Effector memory CD8-positive, alpha-beta T cell (primary cell): ENCODE results near the gene CDC42SE1.

Source experiments
- ATAC-seq: fragments of 150-1000 bp; cut with Tn5 transposase; replicated peaks from 2 replicates; pipeline ENCODE4 v1.10.0; 2021; ENCODE audit warnings: mild to moderate bottlenecking, moderate library complexity
- DNase-seq, 3 experiments: peaks; one replicate each; pipeline ENCODE4 v3.0.0; 2021
- H3K27ac Mint-ChIP-seq, 2 donors: one replicate each; pipeline ENCODE4 v1.8.0; 2022; ENCODE audit warnings: mild to moderate bottlenecking in 2 of 2, mixed read lengths in 2 of 2, moderate library complexity in 2 of 2
- H3K27me3 Mint-ChIP-seq, 2 donors: one replicate each; pipeline ENCODE4 v1.8.0; 2022; ENCODE audit warnings: mixed read lengths in 2 of 2
- H3K36me3 Mint-ChIP-seq: one replicate; pipeline ENCODE4 v1.8.0; 2022; ENCODE audit warnings: mild to moderate bottlenecking, moderate library complexity, mixed read lengths; ENCODE audit not compliant: insufficient read depth
- H3K4me1 Mint-ChIP-seq, 2 donors: one replicate each; pipeline ENCODE4 v1.8.0; 2022; ENCODE audit warnings: low read depth in 2 of 2, mixed read lengths in 2 of 2
- H3K4me3 Mint-ChIP-seq, 2 donors: one replicate each; pipeline ENCODE4 v1.8.0; 2022; ENCODE audit warnings: mild to moderate bottlenecking in 2 of 2, mixed read lengths in 2 of 2, moderate library complexity in 2 of 2
- H3K9me3 Mint-ChIP-seq, 2 donors: one replicate each; pipeline ENCODE4 v1.8.0; 2022; ENCODE audit warnings: mixed read lengths in 2 of 2

The CDC42SE1 gene

GRCh38 chr1:151062741-151063371 lies 3.4 kb upstream of the CDC42SE1 start:
- no peak for ATAC-seq
- Mint-ChIP-seq H3K36me3 (peaks cover 21% of the 10 kb centered on the region), H3K4me1 (peaks cover 23 to 25% of the 10 kb centered on the region in 2 donors), H3K27me3 (no peaks in the 10 kb centered on the region), H3K4me3 (no peak overlapping the region), H3K9me3 (no peaks in the 10 kb centered on the region), H3K27ac (no peak overlapping the region)
- no peak for DNase-seq

GRCh38 chr1:151061704-151062103 lies 2.3 kb upstream of the CDC42SE1 start:
- Mint-ChIP-seq H3K4me1 (peaks cover 31 to 34% of the 10 kb centered on the region in 2 donors), H3K27ac (no peak overlapping the region), H3K36me3 (peaks cover 32% of the 10 kb centered on the region), H3K9me3 (no peaks in the 10 kb centered on the region), H3K4me3 (no peak overlapping the region), H3K27me3 (no peaks in the 10 kb centered on the region)
- no peak for DNase-seq
- ATAC-seq = no peak

DNA sequence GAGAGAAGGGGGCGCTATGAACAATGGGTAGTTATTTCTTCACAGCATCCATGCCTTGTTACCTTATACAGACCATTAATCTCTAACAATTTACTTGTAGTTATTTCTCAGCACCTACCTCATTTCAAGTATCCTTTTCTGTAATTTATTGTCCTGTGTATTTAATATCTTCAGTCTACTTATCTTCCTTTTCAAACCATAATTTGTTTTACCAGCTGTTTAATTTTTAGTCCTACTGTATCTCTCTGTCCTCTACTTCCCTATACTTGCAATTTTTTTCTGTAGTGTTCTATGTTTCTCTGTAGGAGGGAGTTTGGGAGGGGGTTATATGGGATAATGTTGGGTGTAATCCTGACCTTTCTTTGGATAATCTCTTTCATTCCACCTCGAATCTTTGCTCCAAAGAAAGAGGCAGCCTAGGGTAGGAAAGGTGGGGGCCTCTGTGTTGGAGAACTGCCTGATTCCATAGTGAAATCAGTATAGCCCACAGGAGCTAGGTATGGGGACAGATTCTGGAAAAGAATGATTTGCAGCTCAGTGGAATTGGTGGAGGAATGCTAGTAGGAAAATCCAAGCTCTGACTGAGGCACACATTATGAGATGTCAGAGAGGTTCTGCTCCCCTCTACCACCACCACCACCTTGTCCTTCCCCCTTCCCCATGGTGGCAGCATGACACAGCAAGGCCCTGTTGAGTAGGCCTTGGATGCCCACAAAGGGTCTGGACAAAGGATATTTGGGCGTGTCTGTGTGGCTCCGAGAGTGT lies 1.4 kb upstream of the CDC42SE1 start:
- Mint-ChIP-seq H3K27me3 (no peaks in the 10 kb centered on the region), H3K27ac (peak overlapping the region; percentile 97 to 98), H3K9me3 (no peaks in the 10 kb centered on the region), H3K4me1 (peaks cover 40 to 43% of the 10 kb centered on the region in 2 donors), H3K36me3 (peaks cover 41% of the 10 kb centered on the region), H3K4me3 (peak overlapping the region; percentile 95 to 97)
- ATAC-seq = no peak
- DNase-seq = no peak

GRCh38 chr1:151060007-151060656 lies 710 bp upstream of the CDC42SE1 start, which contains the start of gene MLLT11:
MLLT11 (plus strand) TSS chr1:151060397; CDS start chr1:151067225, 6,828 bp downstream.
- Mint-ChIP-seq H3K36me3 (peaks cover 48% of the 10 kb centered on the region), H3K4me1 (peaks cover 47 to 50% of the 10 kb centered on the region in 2 donors), H3K27me3 (no peaks in the 10 kb centered on the region), H3K4me3 (peak within 1 kb of the TSS; percentile 95 to 97), H3K9me3 (no peaks in the 10 kb centered on the region), H3K27ac (peak within 1 kb of the TSS; percentile 97 to 98)
- DNase-seq (no peak), ATAC-seq (no peak)

DNA sequence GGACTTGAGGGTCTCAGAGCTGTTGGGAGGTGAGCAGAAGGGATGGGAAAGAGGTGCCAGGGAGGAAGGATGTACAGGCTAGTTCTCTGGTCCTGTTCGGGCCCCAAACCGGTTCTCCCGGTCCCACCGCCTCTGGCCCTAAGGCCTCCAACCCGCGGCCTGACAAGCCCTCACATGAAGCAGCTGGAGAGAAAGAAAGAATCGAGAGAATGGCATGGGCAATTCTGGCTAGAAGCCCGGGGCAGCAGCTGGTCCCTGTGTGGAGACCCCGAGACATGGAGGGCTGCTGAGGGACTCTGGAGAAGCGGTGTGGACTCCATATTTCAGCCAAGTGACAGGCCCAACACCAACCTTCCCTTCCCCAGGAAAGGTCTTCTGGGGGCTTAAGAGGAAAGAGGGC lies 730 bp downstream of the CDC42SE1 start:
- Mint-ChIP-seq H3K27ac (peak overlapping the region; percentile 97 to 98), H3K27me3 (no peaks in the 10 kb centered on the region), H3K4me1 (peaks cover 53 to 65% of the 10 kb centered on the region in 2 donors), H3K9me3 (no peaks in the 10 kb centered on the region), H3K4me3 (peak overlapping the region; percentile 95 to 97), H3K36me3 (peaks cover 62% of the 10 kb centered on the region)
- DNase-seq (no peak), ATAC-seq (no peak)

DNA sequence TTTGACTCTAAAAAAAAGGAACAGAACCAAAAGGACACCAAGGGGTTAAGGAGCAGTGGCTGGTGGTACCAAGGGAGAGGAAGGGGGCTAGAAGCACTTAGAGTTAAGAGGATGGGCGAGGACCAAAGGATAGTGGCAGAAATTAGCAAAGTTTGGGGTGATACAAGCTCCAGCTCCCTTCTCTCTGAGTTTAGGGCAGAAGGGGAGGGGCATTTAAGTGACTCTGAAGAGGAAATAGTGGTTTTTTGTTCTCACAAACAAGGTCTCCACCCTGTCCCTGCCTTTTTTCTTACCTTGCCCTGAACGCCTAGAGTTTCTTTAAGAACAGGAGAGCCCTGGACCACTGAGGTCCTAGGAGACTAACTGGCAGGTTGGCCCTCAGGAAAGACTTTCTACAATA lies 3.3 kb downstream of the CDC42SE1 start:
- H3K4me3 Mint-ChIP-seq = peak overlapping the region; percentile 95 to 97
- peaks cover 56 to 62% of the 10 kb centered on the region in 2 donors for H3K4me1 Mint-ChIP-seq
- peaks cover 86% of the 10 kb centered on the region for H3K36me3 Mint-ChIP-seq
- H3K9me3 Mint-ChIP-seq = no peaks in the 10 kb centered on the region
- ATAC-seq = peak; percentile 30
- DNase-seq = peak; percentile 24 to 35 (median 29)
- no peaks in the 10 kb centered on the region for H3K27me3 Mint-ChIP-seq
- peak overlapping the region; percentile 97 to 98 for H3K27ac Mint-ChIP-seq

- peaks cover 91% of the 10 kb centered on the region for H3K36me3 Mint-ChIP-seq
- H3K27me3 Mint-ChIP-seq = no peaks in the 10 kb centered on the region
- H3K4me3 Mint-ChIP-seq = peak overlapping the region; percentile 95 to 97
Measured at GRCh38 chr1:151055581-151055980, 3.8 kb downstream of the CDC42SE1 start.

DNA sequence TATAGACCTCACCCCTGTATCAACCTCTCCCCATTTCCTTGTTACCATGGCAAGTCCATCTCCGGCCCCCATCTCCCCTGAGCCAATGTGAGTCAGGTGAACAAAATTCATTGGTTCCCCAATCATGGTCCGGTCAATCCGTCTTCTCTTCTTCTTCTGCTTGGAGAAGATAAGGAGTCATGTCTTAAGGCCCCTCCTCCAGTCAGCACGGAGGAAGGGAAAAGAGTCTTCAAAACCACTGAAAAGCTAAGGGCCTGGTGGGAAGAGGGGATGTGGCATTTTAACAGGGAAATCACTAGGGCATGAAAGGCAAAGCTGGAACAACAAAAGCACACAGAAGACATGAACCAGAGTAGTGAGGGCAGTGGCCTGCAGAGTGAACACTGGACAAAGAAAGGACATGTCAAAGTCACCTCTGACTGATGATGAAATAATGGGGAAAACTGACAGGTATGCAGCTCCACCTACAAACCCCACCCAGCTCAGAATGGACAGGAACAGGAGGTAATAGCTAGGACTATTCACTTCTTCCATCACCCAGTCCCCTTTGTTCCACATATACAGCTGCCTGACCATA lies 4.4 kb downstream of the CDC42SE1 start:
- Mint-ChIP-seq H3K4me1 (peaks cover 47 to 60% of the 10 kb centered on the region in 2 donors), H3K36me3 (peaks cover 96% of the 10 kb centered on the region), H3K4me3 (peak overlapping the region; percentile 95 to 97), H3K27ac (peak overlapping the region; percentile 97 to 98), H3K9me3 (no peaks in the 10 kb centered on the region), H3K27me3 (no peaks in the 10 kb centered on the region)
- ATAC-seq = no peak
- DNase-seq = no peak

More at GRCh38 chr1:151055581-151055980, 3.8 kb downstream of the CDC42SE1 start:
- Mint-ChIP-seq H3K9me3 (no peaks in the 10 kb centered on the region), H3K4me1 (peaks cover 52 to 62% of the 10 kb centered on the region in 2 donors), H3K27ac (peak overlapping the region; percentile 97 to 98)
- no peak for ATAC-seq
- no peak for DNase-seq

GRCh38 chr1:151051356-151052009 lies 7.9 kb downstream of the CDC42SE1 start:
- Mint-ChIP-seq H3K36me3 (peaks cover 79% of the 10 kb centered on the region), H3K9me3 (no peaks in the 10 kb centered on the region), H3K27me3 (no peaks in the 10 kb centered on the region), H3K4me1 (peaks cover 47 to 66% of the 10 kb centered on the region in 2 donors), H3K4me3 (no peak overlapping the region), H3K27ac (peak overlapping the region; percentile 79 to 86)
- no peak for DNase-seq
- ATAC-seq = no peak

DNA sequence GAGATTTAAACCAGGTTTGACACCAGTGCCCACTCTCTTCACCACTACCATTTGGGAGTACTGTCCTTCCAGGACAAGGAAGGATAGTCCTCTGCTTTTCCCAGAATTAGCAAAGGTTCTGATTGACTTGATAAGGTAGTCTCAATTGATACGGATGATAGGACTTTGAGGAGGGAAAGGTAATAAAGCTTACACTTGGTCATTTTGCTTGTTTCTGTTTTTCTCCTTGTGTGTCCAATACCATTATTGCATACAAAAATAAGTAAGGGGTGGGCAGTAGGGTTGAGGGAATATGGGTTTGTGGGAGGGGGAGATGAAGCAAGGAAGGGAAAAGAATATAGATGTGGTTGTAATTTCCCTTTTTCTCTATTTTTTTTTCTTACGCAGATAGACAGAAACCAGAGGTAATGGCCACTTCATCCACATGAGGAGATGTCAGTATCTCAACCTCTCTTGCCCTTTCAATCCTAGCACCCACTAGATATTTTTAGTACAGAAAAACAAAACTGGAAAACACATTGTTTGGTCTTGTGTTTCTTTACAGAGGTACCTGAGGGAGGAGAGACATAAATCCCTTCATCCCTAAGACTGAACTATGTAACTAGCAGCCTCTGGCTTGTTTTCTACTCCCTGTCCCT lies 9.3 kb downstream of the CDC42SE1 start:
- Mint-ChIP-seq H3K27me3 (no peaks in the 10 kb centered on the region), H3K4me1 (peaks cover 36 to 54% of the 10 kb centered on the region in 2 donors), H3K36me3 (peaks cover 66% of the 10 kb centered on the region), H3K4me3 (peak overlapping the region; percentile 94 to 96), H3K27ac (peak overlapping the region; percentile 49 to 96), H3K9me3 (no peaks in the 10 kb centered on the region)
- DNase-seq (no peak), ATAC-seq (no peak)

DNA sequence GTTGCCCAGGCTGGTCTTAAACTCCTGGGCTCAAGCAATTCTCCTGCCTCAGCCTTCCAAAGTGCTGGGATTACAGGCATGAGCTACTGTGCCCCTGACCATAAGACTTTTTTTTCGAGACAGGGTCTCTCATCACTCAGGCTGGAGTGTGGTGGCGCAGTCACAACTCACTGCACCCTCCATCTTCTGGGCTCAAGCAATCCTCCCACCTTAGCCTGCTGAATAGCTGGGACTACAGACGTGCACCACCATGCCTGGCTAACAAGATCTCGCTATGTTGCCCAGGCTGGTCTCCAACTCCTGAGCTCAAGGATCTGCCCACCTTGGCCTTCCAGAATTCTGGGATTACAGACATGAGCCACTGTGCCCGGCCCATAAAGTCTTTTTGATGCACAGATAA lies 10.0 kb downstream of the CDC42SE1 start:
- H3K4me1 Mint-ChIP-seq = peaks cover 32 to 47% of the 10 kb centered on the region in 2 donors
- H3K27me3 Mint-ChIP-seq = no peaks in the 10 kb centered on the region
- peak overlapping the region; percentile 49 to 96 for H3K27ac Mint-ChIP-seq
- peak overlapping the region; percentile 94 to 96 for H3K4me3 Mint-ChIP-seq
- ATAC-seq (no peak), DNase-seq (no peak)
- no peaks in the 10 kb centered on the region for H3K9me3 Mint-ChIP-seq
- H3K36me3 Mint-ChIP-seq = peaks cover 62% of the 10 kb centered on the region

DNA sequence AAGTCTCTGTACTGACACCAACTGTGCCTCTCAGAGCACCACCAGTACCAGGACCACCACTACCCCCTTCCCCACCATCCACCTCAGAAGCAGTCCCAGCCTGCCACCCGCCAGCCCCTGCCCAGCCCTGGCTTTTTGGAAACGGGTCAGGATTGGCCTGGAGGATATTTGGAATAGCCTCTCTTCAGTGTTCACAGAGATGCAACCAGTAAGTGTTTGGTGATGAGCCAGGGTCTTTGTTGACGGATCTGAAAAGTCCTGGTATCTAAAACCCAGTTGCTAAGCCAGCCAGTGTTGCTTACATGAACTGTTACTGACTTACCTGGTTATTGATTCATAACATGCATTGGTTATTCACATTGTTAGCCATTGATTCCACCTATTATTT lies 10.8 kb downstream of the CDC42SE1 start:
- peaks cover 56% of the 10 kb centered on the region for H3K36me3 Mint-ChIP-seq
- H3K9me3 Mint-ChIP-seq = no peaks in the 10 kb centered on the region
- no peaks in the 10 kb centered on the region for H3K27me3 Mint-ChIP-seq
- H3K27ac Mint-ChIP-seq = peak overlapping the region; percentile 92 to 96
- ATAC-seq = peak; percentile 11
- DNase-seq = no peak
- peak overlapping the region; percentile 94 to 96 for H3K4me3 Mint-ChIP-seq
- peaks cover 28 to 38% of the 10 kb centered on the region in 2 donors for H3K4me1 Mint-ChIP-seq
